ENCODE measurements around the gene SLC22A1. TPM values are rescaled to one million over a fixed set of nuclear protein-coding genes. Genes with fewer than 3 reads are reported as not detected.

The SLC22A1 gene
- total and polyA plus RNA-seq, 2 donors (not counting 3 experiments of a cell fraction or from before 2014, with no cell fraction given), result 0.04 TPM; not detected in 1

DNA sequence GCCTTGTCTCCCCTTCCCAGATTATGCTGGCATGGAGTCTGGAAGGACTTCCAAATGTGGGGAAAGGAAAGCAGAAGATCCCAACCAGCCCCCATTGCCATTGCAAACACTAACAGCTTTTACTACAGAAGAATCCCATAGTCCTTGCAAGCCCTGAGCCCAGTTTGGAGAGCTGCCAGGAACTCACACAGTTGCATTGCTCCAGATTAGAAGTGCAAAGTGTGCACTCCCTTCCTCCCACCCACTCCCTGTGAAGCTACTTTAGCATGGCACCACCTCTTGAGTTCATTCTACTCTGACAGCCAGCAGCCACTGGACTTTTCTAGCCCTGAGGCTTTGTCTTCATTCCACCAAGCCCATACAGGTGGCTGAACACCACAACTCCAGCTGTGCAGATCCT lies 69.4 kb downstream of the SLC22A1 start:
- no peak overlapping the region for H3K4me2 ChIP-seq (ENCODE audit: insufficient read depth, low read length)
- no peaks in the 10 kb centered on the region for H3K27me3 ChIP-seq (ENCODE audit: control insufficient read depth in 2 of 2, insufficient read depth in 2 of 2, low read length in 2 of 2)
- no peaks in the 10 kb centered on the region for H3K79me2 ChIP-seq (ENCODE audit: control insufficient read depth, insufficient read depth, low read length)
- H3K9me1 ChIP-seq (replicated peaks; ENCODE audit: control insufficient read depth, extremely low read depth, insufficient read depth, low read length), result no peaks in the 10 kb centered on the region
- H3K9ac ChIP-seq (replicated peaks; ENCODE audit: extremely low read depth, insufficient read depth, low read length), result no peak overlapping the region
- CTCF ChIA-PET, result no interaction called here
- no peak overlapping the region for H2AFZ ChIP-seq (ENCODE audit: low read depth, low read length)
- H3K36me3 ChIP-seq (ENCODE audit: control insufficient read depth in 2 of 2, extremely low read depth in 1 of 2, insufficient read depth in 2 of 2, low read length in 2 of 2), result no peaks in the 10 kb centered on the region
- H3K4me3 ChIP-seq (replicated peaks in 1 of 3; ENCODE audit: insufficient read depth in 1 of 3, low read depth in 1 of 3, low read length in 3 of 3), result no peak overlapping the region
- POLR2A ChIA-PET, result no interaction called here
- no peaks in the 10 kb centered on the region for H3K4me1 ChIP-seq (ENCODE audit: control insufficient read depth, extremely low read depth, insufficient read depth, low read length)
- dilution Hi-C loops (cut with MboI; ENCODE audit: extremely low pct_ligation_motif_present, low sequenced_read_pairs) (no loop called here), intact Hi-C loops (cut with micrococcal nuclease) (no loop called here)
- peaks cover 6% of the 10 kb centered on the region for H3K9me3 ChIP-seq (replicated peaks; ENCODE audit: control insufficient read depth, insufficient read depth, low read length)
- BruUV-seq (replicated peaks), result no TSS peak
- H4K20me1 ChIP-seq (replicated peaks; ENCODE audit: control insufficient read depth, extremely low read depth, insufficient read depth, low read length), result no peaks in the 10 kb centered on the region
- TF ChIP-seq MAX (IDR thresholded peaks at IDR 0.05; ENCODE audit: insufficient read depth, insufficient read length) (no peak), GATA2 (IDR thresholded peaks at IDR 0.05; ENCODE audit: insufficient read depth, insufficient read length, low read depth, low read length) (no peak), JUN (IDR thresholded peaks at IDR 0.05; ENCODE audit: borderline replicate concordance, insufficient read depth, insufficient read length, low read depth) (no peak), MYC (IDR thresholded peaks at IDR 0.05; ENCODE audit: low read depth, low read length) (no peak), EZH2 (IDR thresholded peaks at IDR 0.05; ENCODE audit: borderline replicate concordance, low read depth, low read length, severe bottlenecking) (no peak), POLR2A (IDR thresholded peaks at IDR 0.05; ENCODE audit: low read depth, low read length) (no peak), POLR2AphosphoS5 (IDR thresholded peaks at IDR 0.05; ENCODE audit: insufficient read depth, low read depth, low read length) (no peak), FOS (IDR thresholded peaks at IDR 0.05; ENCODE audit: borderline replicate concordance, insufficient read depth, low read length) (no peak)
- TF ChIP-seq, protein P1, sequence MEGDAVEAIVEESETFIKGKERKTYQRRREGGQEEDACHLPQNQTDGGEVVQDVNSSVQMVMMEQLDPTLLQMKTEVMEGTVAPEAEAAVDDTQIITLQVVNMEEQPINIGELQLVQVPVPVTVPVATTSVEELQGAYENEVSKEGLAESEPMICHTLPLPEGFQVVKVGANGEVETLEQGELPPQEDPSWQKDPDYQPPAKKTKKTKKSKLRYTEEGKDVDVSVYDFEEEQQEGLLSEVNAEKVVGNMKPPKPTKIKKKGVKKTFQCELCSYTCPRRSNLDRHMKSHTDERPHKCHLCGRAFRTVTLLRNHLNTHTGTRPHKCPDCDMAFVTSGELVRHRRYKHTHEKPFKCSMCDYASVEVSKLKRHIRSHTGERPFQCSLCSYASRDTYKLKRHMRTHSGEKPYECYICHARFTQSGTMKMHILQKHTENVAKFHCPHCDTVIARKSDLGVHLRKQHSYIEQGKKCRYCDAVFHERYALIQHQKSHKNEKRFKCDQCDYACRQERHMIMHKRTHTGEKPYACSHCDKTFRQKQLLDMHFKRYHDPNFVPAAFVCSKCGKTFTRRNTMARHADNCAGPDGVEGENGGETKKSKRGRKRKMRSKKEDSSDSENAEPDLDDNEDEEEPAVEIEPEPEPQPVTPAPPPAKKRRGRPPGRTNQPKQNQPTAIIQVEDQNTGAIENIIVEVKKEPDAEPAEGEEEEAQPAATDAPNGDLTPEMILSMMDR (IDR thresholded peaks at IDR 0.05; ENCODE audit: extremely low read depth in 1 of 2, insufficient read depth in 1 of 2, low read depth in 1 of 2, low read length in 2 of 2), result no peak
- H3K27ac ChIP-seq (ENCODE audit: insufficient read depth, low read depth, low read length), result no peak overlapping the region
- DNase-seq (ENCODE audit: low read depth, low spot score) (no peak), FAIRE-seq (no peak)

All from endothelial cell of umbilical vein (primary cell).